Keratinocyte (primary cell): ENCODE measurements around the gene SAV1. TPM values are rescaled to one million over a fixed set of nuclear protein-coding genes. Genes with fewer than 3 reads are reported as not detected.

ENCODE experiments used
- DNase-seq: peaks from one replicate; pipeline ENCODE4 v3.0.0-alpha.2; 2011; ENCODE audit warnings: low read depth, missing footprints, low spot score
- FAIRE-seq: peaks from 2 replicates; lab custom pipeline; 2011; peaks lifted over from hg19 to GRCh38; lab: Jason Lieb, UNC
- H2AFZ ChIP-seq: 2 replicates; pipeline ENCODE4 v1.6.0; 2012; ENCODE audit warnings: low read length, control low read depth, inconsistent platforms; ENCODE audit not compliant: control insufficient read depth
- H3K27ac ChIP-seq: 2 replicates; pipeline ENCODE4 v1.5.1; 2011; ENCODE audit warnings: low read length; ENCODE audit not compliant: control insufficient read depth, insufficient read depth
- H3K27me3 ChIP-seq: 3 replicates; pipeline ENCODE4 v1.6.0; 2011; ENCODE audit warnings: low read length; ENCODE audit not compliant: control insufficient read depth, insufficient read depth; ENCODE audit errors: extremely low read depth
- H3K36me3 ChIP-seq, 2 experiments: 2 replicates in 1 of 2; 3 replicates in 1 of 2; pipeline ENCODE4 v1.5.1; 2011; ENCODE audit warnings: low read length in 2 of 2, mild to moderate bottlenecking in 1 of 2; ENCODE audit not compliant: control insufficient read depth in 2 of 2, insufficient read depth in 2 of 2; ENCODE audit errors: extremely low read depth in 1 of 2
- H3K4me1 ChIP-seq: 3 replicates; pipeline ENCODE4 v1.5.1; 2011; ENCODE audit warnings: low read length; ENCODE audit not compliant: control insufficient read depth, insufficient read depth; ENCODE audit errors: extremely low read depth
- H3K4me2 ChIP-seq: 3 replicates; pipeline ENCODE4 v1.6.0; 2011; ENCODE audit warnings: low read depth, low read length; ENCODE audit not compliant: control insufficient read depth, insufficient read depth; ENCODE audit errors: extremely low read depth
- H3K4me3 ChIP-seq, 3 experiments: fragments of 200-600 bp in 1 of 3; sonication (generic) in 1 of 3; 2 replicates in 2 of 3; 3 replicates in 1 of 3; pipeline ENCODE4 v1.5.1; 2011 to 2016; ENCODE audit warnings: low read length in 3 of 3, mild to moderate bottlenecking in 3 of 3, control low read depth in 2 of 3, inconsistent platforms in 1 of 3, low read depth in 1 of 3, mixed read lengths in 1 of 3, mixed run types in 1 of 3, moderate library complexity in 1 of 3; ENCODE audit not compliant: control insufficient read depth in 2 of 3, insufficient read depth in 2 of 3; ENCODE audit errors: extremely low read depth in 1 of 3
- H3K79me2 ChIP-seq: 2 replicates; pipeline ENCODE4 v1.6.0; 2012; ENCODE audit warnings: low read length; ENCODE audit not compliant: control insufficient read depth, insufficient read depth
- H3K9ac ChIP-seq: 3 replicates; pipeline ENCODE4 v1.6.0; 2011; ENCODE audit warnings: low read length; ENCODE audit not compliant: control insufficient read depth, insufficient read depth; ENCODE audit errors: extremely low read depth
- H3K9me1 ChIP-seq: 3 replicates; pipeline ENCODE4 v1.6.0; 2011; ENCODE audit warnings: low read length; ENCODE audit not compliant: control insufficient read depth, insufficient read depth; ENCODE audit errors: extremely low read depth
- H3K9me3 ChIP-seq: 2 replicates; pipeline ENCODE4 v1.5.1; 2012; ENCODE audit warnings: low read depth, low read length; ENCODE audit not compliant: control insufficient read depth
- H4K20me1 ChIP-seq: 3 replicates; pipeline ENCODE4 v1.6.0; 2011; ENCODE audit warnings: low read length; ENCODE audit not compliant: control insufficient read depth, insufficient read depth; ENCODE audit errors: extremely low read depth
- EZH2 ChIP-seq: IDR thresholded peaks from one replicate; pipeline ENCODE4 v1.6.1; 2012; ENCODE audit warnings: inconsistent platforms, mild to moderate bottlenecking, low read length, moderate library complexity
- dilution Hi-C: fragments of 300-500 bp; cut with MboI; formaldehyde crosslinking; loops from one replicate; pipeline ENCODE4 v1.7.0; 2020; ENCODE audit warnings: low sequenced_read_pairs; ENCODE audit not compliant: extremely low pct_ligation_motif_present
- polyA plus RNA-seq, 5 experiments: library from polyadenylated mRNA; depleted of rRNA in 3 of 5; stranded (reverse) in 3 of 5; stranded (forward) in 1 of 5; unstranded in 1 of 5; fragments of >200 nt; gene quantifications; 1 replicate in 1 of 5; 2 replicates in 3 of 5; 3 replicates in 1 of 5; pipeline versions ENCODE4 v1.2.1 to v1.2.3, GENCODE V29; 2011 to 2012; ENCODE audit warnings: missing spikeins in 2 of 5, low read depth in 1 of 5, low replicate concordance in 1 of 5
- TF ChIP-seq, protein P1 (sequence below), 3 experiments: IDR thresholded peaks in 1 of 3; conservative IDR thresholded peaks in 1 of 3; optimal IDR thresholded peaks in 1 of 3; 2 replicates in 2 of 3; 3 replicates in 1 of 3; pipeline versions ENCODE3 to v1.5.1; 2011; ENCODE audit warnings: low read length in 3 of 3, mild to moderate bottlenecking in 3 of 3, moderate library complexity in 2 of 3, control low read depth in 1 of 3, inconsistent platforms in 1 of 3; ENCODE audit not compliant: insufficient read depth in 2 of 3; ENCODE audit errors: extremely low read depth in 1 of 3

SAV1 gene
- polyA plus RNA-seq, 1 donor (not counting 4 experiments of a cell fraction or from before 2014, with no cell fraction given): 26.0 TPM

DNA sequence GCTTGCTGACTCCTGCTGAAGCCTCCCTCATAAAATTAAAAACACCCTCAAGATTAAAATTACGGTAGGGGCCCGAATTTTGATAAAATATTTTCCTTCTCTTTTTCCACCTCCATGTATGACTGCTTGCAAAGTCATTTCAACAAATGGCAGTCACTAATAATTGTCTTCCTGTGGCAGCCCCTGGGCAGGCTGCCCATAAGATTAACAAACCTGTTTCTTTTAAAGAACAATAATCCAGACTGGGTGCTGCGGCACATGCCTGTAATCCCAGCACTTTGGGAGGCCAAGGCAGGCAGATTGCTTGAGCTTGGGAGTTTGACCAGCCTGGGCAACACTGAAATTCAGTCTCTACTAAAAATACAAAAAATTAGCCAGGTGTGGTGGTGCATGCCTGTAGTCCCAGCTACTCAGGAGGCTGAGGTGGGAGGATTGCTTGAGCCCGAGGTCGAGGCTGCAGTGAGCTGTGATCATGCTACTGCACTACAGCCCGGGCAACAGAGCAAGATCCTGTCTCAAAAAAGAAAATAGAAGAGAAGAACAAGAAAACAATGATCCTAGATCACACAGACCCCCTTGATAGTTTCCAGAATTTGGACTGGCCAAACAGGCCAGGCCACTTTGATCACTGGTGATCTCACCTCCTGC is 8.7 kb downstream of the SAV1 start:
- Histone ChIP-seq H2AFZ (no peak overlapping the region), H4K20me1 (no peaks in the 10 kb centered on the region), H3K27me3 (no peaks in the 10 kb centered on the region), H3K9me3 (no peaks in the 10 kb centered on the region), H3K4me2 (no peak overlapping the region), H3K9ac (no peak overlapping the region), H3K36me3 (peaks cover 0 to 4% of the 10 kb centered on the region in 2 experiments), H3K27ac (no peak overlapping the region), H3K79me2 (peaks cover 94% of the 10 kb centered on the region), H3K9me1 (no peaks in the 10 kb centered on the region), H3K4me1 (peaks cover 20% of the 10 kb centered on the region), H3K4me3 (no peak overlapping the region)
- TF ChIP-seq, protein P1, sequence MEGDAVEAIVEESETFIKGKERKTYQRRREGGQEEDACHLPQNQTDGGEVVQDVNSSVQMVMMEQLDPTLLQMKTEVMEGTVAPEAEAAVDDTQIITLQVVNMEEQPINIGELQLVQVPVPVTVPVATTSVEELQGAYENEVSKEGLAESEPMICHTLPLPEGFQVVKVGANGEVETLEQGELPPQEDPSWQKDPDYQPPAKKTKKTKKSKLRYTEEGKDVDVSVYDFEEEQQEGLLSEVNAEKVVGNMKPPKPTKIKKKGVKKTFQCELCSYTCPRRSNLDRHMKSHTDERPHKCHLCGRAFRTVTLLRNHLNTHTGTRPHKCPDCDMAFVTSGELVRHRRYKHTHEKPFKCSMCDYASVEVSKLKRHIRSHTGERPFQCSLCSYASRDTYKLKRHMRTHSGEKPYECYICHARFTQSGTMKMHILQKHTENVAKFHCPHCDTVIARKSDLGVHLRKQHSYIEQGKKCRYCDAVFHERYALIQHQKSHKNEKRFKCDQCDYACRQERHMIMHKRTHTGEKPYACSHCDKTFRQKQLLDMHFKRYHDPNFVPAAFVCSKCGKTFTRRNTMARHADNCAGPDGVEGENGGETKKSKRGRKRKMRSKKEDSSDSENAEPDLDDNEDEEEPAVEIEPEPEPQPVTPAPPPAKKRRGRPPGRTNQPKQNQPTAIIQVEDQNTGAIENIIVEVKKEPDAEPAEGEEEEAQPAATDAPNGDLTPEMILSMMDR (optimal IDR thresholded peaks at IDR 0.05 in 1 of 3, IDR thresholded peaks at IDR 0.05 in 1 of 3, conservative IDR thresholded peaks at IDR 0.05 in 1 of 3; ENCODE audit: extremely low read depth in 1 of 3, insufficient read depth in 2 of 3, low read length in 3 of 3): no peak
- TF ChIP-seq EZH2: no peak
- DNase-seq: no peak
- no peak for FAIRE-seq
- dilution Hi-C loops: no loop called here

DNA sequence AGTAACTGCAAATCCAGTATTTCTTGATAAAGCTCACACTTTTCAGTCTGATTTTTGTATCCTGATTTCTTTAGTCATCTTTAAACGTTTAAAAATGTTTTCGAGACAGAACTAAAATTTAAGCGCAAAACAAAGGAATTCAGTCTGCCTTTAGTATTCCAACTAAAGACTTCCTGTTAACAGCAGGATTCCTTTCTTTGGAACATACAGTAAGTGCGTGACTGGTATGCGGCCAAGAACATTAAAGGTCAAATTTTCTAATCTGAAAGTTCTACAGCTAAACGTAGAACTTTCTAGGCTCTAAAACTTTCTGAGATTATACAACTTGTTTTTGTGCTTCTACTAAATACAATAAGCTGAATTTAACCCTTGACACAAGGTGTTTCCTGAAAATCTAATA is 9.9 kb downstream of the SAV1 start:
- Histone ChIP-seq H3K9me3 (no peaks in the 10 kb centered on the region), H3K4me3 (peak overlapping the region in 1 of 3 experiments; percentile 22), H3K9me1 (no peaks in the 10 kb centered on the region), H3K9ac (no peak overlapping the region), H3K27me3 (no peaks in the 10 kb centered on the region), H4K20me1 (no peaks in the 10 kb centered on the region), H3K27ac (no peak overlapping the region), H3K4me1 (peaks cover 20% of the 10 kb centered on the region), H3K79me2 (peaks cover 95% of the 10 kb centered on the region), H3K36me3 (peaks cover 1 to 5% of the 10 kb centered on the region in 2 experiments), H2AFZ (no peak overlapping the region), H3K4me2 (peak overlapping the region; percentile 54)
- TF ChIP-seq, protein P1 (optimal IDR thresholded peaks at IDR 0.05 in 1 of 3, IDR thresholded peaks at IDR 0.05 in 1 of 3, conservative IDR thresholded peaks at IDR 0.05 in 1 of 3; ENCODE audit: extremely low read depth in 1 of 3, insufficient read depth in 2 of 3, low read length in 3 of 3): no peak
- TF ChIP-seq EZH2: no peak
- DNase-seq (no peak), FAIRE-seq (no peak)
- dilution Hi-C loops: no loop called here
